Measurements from ENCODE around the gene POU4F1.
"Not testable (repeated sequence)": the region's sequence is repeated elsewhere in the genome, so short reads cannot be mapped to it uniquely, and the experiment has no call there.

POU4F1 gene, protein sequence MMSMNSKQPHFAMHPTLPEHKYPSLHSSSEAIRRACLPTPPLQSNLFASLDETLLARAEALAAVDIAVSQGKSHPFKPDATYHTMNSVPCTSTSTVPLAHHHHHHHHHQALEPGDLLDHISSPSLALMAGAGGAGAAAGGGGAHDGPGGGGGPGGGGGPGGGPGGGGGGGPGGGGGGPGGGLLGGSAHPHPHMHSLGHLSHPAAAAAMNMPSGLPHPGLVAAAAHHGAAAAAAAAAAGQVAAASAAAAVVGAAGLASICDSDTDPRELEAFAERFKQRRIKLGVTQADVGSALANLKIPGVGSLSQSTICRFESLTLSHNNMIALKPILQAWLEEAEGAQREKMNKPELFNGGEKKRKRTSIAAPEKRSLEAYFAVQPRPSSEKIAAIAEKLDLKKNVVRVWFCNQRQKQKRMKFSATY

DNA sequence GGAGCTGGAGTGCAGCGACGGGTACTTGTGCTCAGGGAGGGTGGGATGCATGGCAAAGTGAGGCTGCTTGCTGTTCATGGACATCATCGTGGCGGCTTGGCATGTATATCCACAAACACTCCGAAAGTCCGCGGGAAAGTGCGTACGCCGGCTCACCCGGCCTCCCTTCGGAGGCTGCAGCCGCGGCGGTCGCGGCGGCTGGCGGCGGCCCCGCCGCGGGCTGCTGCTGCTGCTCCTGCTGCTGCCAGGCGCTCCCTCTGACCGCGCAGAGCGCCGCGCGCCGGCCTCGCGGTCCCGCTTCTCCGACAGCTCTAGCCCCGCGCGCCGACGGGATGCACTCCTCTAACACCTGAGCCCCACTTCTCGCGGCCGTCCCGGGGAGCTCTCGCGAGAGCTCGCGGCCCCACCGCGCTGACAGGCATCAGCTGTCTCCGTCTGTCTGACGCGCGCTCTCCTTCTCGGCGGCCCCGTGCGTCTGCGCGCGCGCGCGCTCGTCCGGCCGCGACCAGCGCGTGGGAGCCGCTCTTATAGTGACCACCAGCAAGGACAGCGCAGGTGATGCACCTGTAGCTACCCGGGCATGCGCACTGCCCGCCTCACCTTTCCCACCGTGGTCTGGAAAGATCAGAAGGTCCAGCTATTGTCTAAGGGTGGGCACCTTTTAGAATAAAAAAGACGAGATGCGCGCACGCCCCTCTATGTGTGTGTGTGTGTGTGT lies at the start of gene POU4F1:
POU4F1 (minus strand) TSS at position 313 of the 718 bp plus-strand sequence; CDS start at position 87, 226 bp downstream.
- no peak for DNase-seq

DNA sequence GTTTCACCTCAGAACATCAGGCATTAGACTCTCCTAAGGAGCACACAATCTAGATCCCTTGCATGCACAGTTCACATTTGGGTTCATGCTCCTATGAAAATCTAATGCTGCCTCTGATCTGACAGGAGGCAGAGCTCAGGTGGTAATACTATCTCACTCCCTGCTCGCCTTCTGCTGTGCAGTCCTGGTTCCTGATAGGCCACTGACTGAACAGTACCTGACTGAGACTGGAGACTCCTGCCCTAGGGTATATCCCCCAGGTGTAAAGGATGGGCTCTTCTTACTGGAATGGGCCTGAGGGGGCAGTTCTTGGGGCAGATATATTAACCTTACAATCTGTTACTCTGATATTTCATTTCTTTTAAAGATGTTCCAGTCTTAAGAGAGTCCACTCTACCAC lies 49.3 kb upstream of the POU4F1 start:
- no peak for DNase-seq

DNA sequence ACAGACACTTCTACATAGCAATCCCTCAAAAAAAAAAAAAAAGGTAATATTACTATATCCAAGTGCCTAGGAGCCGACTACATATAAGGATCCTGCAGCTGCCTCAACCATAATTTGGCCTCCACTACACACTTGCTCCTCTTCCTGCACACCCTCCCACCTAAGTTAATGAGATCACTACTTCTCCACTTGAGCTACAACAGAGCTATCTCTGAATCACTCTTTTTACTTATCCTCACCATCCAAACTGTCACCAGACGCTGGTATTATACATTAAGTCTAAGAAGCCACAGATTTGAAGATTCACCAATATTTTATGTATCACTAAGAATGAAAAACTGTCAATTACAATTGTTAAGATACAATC lies 47.3 kb upstream of the POU4F1 start:
- DNase-seq, result no peak

DNA sequence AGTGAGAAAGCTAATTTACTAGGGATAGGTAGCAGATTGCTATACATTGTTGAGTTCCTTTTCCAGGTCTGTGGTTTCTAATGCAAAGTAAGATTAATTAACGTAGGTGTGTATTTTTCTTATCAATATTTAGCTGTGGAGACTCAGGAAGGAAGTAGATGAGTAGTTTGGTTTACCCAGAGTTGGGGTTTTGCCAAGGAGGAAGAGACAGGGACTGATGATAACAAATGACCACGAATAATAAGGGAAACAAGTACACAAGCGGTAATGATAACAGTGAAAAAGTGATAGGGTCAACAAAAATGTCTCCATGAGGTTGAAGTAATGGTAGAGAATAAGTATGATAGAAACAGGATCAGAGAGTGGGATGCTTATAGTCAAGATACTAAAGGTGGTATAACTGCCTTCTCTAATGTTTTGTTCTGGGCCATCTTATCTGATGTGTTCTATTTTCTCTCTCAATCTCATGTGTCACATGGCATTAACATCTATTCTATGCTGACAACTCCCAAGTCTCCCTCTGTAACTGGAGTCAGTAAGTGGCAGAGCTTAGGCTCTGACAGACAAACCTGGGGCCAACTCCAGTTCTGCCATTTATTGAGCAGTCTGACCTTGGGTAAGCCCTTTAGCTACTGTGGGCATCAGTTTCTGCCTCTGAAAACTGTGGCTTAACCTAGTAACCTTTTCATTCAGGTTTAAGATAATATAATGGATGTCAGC lies 46.8 kb upstream of the POU4F1 start:
- DNase-seq, result no peak

DNA sequence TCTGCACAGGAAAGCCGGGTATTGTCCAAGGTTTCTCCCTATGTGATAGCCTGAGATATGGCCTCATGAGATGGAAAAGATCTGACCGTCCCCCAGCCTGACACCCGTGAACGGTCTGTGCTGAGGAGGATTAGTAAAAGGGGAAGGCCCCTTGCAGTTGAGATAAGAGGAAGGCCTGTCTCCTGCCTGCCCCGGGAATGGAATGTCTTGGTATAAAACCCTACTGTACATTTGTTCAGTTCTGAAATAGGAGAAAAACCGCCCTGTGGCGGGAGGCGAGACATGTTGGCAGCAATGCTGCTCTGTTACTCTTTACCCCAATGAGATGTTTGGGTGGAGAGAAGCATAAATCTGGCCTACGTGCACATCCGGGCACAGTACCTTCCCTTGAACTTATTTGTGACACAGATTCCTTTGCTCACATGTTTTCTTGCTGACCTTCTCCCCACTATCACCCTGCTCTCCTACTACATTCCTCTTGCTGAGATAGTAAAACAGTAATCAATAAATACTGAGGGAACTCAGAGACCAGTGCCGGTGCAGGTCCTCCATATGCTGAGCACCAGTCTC lies 43.8 kb upstream of the POU4F1 start:
- DNase-seq, result not testable (repeated sequence)

DNA sequence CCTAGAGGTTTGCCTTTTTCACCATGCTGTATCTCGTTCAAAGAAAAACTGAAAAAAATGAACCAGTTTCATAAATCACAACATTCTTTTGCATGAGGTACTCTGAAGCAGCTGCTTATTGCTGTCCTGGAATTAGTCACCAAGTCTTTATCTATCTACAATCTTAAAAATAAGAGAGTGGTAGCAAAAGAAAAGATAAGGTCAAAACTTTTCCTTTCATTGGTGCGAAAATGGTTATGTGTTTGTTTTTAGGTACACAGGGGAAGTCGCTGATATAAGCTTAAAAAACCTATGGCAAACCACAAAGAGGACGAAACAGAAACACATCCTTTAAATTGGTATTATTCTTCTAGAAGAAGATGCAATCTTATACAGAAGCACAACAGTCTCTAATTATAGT lies 34.9 kb upstream of the POU4F1 start:
- DNase-seq, result no peak

DNA sequence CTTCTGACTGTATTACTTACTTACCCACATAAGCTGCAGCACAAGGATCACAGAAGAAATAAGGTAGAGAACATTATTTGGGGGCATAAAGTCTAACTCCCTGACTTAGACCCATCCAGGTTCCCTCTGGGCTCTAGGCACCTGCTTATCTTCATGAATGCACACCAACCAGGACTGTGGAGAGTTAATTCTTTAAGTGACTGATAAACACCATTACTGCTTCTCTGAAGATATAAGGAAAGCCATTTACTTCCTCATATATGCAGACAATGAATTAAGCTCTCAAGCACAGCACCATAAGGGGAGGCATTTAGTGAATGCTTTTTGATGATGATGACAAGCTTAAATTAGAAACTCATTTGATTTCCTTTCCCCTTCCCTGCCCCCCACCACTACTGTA lies 33.1 kb upstream of the POU4F1 start:
- DNase-seq, result no peak

DNA sequence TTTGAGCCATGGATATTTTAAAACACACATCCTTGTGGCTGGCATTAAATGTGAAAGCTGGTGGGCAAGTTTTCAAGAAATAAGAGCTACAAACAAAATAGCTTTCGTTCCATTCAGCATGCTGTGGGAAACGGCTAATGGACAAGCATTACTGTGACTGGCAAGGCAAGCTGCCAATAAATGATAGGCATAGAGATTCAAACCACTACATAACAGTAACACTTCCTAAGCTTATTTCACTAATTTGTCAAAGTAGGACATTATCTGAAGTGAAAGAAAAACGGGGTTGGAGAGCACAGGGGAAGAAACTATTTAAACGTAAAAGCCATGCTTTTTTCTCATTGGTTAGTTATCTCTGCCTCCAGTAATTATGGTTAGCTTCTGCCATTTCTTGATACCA lies 29.6 kb upstream of the POU4F1 start:
- no peak for DNase-seq

DNA sequence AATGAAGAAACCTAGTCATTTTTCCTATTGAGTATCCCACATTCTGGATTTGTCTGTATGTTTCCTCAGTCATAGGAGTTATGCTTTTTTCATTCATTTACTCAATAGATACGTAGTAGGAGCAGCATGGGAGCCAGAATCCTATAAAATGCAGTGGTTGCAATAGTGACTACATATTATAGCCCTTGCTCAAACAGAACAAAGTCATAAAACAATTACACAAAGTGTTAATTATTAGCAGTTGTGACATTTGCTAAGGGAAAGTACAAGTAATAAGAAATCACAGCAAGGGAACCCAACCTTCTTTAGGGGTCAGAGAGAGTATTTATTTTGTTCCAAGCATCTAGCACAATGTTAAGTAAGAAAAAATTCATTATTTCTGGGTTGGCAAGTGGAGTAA lies 27.7 kb upstream of the POU4F1 start:
- no peak for DNase-seq

DNA sequence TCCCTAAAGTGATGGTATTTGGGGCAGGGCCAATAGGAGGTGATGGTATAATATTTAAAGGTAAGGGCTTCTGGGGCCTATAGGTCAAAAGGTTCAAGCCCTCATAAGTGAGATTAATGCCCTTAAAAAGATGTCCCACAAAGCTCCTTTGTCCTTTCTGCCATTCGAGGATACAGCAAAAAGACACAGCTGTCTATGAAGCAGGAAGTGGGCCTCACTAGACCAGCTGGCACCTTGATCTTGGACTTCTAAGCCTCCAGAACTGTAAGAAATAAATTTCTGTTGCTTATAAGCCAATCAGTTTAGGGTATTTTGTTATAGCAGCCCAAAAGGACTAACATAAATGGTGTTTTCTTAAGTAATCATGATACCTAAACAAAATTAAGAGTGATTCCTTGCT lies 27.2 kb upstream of the POU4F1 start:
- DNase-seq, result no peak

DNA sequence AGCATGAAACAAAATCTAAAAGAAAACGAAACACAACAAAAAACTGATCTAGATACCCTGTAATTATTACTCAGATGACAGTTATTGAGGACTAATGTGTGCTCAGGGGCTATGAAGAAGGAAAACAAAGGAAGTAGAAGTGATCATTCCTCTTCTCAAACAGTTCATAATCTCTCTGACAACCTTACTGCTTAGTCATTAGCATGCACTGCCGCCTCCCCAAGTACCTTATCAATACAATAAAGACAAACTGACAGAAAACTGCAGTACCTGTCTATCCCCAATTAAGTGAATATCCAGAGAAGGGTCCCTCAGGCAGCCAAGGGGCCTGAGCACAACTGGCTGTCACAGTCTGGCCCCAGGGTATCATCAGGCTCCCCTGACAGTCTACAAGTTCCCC lies 22.0 kb upstream of the POU4F1 start:
- DNase-seq, result no peak

DNA sequence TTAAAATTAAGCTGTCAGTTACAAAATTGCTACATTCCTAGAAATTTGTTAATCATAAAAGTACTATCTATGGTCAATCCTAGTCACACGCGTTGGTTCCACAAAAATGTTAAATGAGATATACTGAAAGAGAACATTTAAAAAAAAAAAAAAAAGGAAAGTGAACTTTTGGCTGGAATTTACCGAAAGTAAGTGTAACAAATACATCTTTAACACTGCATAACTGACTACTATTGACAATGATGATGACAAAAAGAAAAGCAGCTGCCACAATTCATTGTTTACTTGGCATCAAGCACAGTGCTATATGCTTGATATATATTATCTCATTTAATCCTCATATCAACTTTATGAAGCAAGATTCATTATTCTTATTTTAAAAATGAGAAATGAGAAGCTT lies 19.8 kb upstream of the POU4F1 start:
- no peak for DNase-seq

DNA sequence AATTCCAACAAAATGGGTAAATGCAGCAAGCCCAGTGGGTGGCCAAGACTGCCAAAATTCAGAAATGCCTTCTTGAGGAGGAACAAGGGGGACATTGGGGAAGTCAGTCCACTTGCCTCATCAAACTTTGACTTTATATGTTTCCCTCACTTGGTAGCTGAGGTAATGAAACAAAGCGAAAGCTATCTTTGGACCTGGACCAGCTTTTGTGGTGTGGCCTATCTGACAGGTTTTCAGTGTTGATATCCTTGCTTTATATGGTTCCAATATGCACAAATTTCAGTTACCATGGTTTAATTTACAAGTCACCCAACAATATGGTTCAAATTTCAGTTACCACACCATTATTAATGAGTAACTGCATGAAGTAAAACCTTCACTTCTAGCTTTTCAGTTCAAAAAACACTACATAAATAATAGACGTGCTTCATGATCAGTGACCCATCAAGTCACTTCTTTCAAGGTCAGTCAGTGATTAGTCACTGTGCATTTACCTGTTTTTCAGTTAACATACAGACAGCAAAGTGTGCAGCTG lies 17.7 kb upstream of the POU4F1 start:
- no peak for DNase-seq

DNA sequence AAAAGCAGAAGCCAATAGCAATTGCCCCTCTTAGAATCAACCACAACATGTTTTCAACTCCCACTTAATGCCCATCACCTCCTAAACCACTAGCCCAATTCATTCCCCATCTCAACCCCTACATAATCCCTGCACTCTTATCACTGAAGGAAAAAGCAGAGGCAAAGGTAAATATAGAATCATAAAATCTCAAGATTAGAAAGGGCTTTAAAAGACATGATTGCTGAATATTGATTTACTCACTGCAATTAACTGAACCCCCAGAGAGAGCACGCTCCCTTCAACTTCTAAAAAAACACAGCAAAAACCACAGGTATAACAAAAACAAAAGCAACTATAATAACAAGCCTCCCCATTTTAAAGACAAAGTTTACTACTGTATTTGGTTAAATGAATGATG lies 15.1 kb upstream of the POU4F1 start:
- no peak for DNase-seq

DNA sequence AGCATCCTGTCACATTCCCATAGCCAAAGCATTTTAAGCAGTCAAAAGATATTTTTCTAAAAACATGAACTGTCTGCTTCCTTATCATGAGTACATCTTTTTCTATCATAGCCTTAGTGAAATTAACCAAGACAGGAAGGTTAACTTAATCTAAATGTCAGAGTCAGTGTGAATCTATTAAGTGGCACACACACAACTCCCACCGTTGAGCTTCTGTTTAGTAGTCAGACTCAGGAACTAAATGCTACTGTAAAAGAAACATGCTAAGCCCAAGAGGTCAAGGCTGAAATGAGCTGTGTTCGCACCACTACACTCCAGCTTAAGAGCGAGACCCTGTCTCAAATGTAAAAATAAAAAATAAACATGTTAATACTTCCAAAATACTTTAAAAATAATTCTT lies 7.7 kb upstream of the POU4F1 start:
- DNase-seq, result no peak

DNA sequence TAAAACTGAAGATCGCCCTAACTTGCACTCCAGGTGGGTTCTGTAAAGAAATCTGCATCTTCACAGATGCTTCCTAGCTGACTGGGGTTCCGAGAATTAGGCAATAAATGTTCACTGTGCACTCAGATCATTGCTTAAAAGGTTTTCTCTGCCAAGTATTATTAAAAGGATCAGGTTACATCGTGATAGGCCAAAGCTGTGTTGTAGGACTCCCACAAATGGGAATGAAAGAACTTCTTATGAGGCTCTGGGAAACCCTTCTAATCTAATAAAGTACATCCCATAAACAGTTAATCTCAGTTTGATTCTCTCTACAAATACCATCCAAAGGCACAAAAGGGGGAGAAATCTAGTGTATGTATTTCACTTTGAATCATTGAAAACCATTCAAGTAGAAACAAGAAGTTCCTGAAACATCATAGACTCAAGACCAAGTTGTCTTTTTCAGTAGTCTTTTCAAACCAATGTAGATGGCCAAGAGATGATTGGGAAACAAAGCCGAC lies 7.1 kb upstream of the POU4F1 start:
- DNase-seq, result no peak

DNA sequence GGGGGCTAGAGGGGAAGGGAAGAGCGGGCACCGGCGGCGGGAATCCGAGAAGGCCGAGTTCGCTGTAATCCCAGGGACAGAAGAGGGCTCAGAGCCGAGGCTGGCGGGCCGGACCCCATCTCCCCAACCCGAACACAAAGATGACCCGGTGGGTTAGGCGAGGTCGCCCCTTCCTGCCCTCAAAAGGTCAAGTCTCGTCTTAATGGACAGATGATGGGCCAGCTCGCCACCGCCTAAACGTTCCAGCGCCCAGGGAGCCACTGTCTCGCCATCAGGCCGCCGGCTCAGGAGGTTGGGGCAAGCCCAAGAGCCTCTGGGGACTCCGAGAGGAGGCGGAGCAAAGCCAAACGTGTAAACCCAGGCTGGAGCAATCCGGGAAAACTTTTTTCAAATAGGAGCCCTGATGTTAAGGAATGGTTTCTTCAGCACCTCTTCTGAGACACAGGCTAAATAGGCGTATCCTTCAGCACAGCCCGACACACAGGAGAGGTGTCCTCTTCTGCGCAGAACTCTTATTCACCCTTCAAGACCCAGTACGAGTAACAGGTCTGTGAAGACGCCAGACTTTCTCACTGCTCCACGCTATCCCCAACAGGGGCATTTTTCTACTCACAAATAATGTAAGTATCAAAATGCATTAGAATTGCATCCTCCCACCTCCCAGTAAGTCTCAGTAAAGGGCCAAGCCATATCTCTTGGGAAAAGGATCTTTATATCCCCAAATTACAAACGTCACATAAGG lies 6.3 kb upstream of the POU4F1 start:
- no peak for DNase-seq

DNA sequence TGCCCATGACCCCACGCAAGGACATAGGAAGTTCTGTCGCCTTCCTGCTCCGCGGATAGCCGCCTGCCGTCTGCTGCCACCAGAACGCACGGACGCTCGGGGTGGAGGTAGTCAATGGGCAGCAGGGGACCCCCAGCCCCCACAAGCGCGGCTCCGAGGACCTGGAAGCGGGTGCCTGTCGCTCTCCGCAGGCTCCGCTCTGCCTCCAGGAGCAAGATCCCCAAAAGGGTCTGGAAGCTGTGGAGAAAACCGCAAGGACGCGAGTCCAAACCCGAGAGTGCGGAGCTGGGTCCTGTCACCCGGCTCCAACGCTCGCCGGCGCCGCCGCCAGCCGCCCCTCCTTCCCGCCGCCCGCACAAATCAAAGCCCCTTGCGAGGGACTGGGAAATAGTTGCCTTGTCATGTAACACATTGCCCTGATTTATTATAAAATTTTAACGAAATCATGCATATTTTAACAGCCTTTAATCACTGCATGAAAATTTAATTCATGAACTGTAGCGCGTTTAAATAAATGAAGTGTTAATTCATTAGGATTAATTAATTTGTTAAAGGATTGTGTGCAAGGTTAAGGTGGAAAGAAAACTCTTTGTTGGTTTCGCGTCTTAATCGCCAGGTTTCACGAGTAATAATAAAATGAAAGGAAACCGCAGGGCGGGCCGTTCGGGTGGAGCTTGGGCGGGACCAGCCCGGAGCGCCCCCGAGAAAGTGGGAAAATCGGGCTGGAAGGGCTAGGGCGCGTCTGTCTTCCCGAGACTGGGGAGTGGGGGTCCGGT lies 5.5 kb upstream of the POU4F1 start:
- DNase-seq, result no peak

DNA sequence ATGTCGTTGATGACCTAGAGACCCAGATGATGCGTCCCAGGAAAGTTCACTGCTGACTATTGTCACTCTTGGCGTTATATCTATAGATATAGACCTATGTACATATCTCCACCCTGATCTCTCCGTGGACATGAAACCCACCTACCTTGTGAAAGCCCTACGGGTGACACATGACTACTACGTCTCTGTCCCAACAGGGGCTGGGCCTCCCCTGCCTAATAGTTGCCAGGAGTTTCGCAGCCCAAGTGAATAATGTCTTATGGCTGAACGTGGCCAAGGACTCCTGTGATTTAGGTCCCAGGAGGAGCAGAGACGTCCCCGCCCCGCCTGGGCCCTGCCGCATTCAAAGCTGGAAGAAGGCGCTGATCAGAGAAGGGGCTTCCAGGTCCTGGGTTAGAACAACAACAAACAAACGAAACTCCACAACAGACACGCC lies 4.9 kb upstream of the POU4F1 start:
- DNase-seq, result no peak

DNA sequence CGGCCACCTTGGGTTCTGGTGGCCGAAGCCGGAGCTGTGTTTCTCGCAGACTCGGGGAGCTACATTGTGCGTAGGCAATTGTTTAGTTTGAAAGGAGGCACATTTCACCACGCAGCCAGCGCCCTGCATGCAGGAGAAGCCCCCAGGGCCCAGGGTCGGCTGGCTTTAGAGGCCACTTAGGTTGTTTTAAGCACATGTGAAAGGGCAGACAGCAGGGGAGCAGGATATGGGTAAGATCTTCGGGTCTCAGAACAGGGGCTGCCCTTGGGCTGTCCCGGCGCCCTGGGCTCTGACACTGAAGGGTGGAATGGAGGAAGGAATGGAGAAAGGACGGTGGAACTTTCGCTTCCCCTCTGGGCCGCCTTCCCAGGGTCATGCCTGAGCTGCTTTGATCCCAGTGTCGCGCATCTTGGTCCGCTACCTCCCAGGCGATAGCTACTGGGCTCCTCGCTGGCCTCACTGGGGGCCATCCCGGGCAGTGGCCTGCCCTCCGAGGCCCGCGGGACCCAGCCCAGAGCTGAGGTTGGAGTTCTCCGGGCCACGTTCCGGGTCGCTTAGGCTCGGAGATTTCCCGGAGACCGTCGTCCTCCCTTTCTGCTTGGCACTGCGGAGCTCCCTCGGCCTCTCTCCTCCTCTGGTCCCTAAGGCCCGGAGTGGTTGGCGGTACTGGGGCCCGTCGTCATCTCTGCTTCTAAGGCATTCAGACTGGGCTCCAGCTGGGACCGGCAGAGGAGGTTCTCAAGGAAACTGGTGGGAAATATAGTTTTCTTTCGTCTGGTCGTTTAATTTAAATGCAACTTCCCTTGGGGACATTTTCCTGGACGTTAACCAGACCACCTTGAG lies 4.3 kb upstream of the POU4F1 start:
- no peak for DNase-seq

Data from midbrain (tissue), 1 donor.